C4-2B (cell line): ENCODE results near the gene KDM6A.

ENCODE experiments used
- H3K27ac ChIP-seq: fragments of 450-650 bp; 2 replicates; pipeline ENCODE4 v1.5.1; 2017
- CTCF ChIP-seq: fragments of 450-650 bp; conservative IDR thresholded peaks from 2 replicates; pipeline ENCODE4 v1.5.1; 2017; ENCODE audit warnings: mild to moderate bottlenecking
- ZFX ChIP-seq: fragments of 450-650 bp; IDR thresholded peaks from 2 replicates; pipeline ENCODE4 v1.6.1; 2017

KDM6A gene

GRCh38 chrX:44970709-44971108 lies 97.7 kb downstream of the KDM6A start:
- H3K27ac ChIP-seq = no peak overlapping the region
- TF ChIP-seq CTCF = no peak
- TF ChIP-seq ZFX = no peak

GRCh38 chrX:44971674-44972073 lies 98.7 kb downstream of the KDM6A start:
- peak overlapping the region; percentile 37; the same call in 1 of the 2 replicates for H3K27ac ChIP-seq
- no peak for TF ChIP-seq ZFX
- no peak for TF ChIP-seq CTCF

- TF ChIP-seq ZFX (no peak), CTCF (no peak)
- H3K27ac ChIP-seq = no peak overlapping the region
Measured at GRCh38 chrX:44972132-44972531, 99.1 kb downstream of the KDM6A start.

- no peak for TF ChIP-seq CTCF
- TF ChIP-seq ZFX = no peak
- no peak overlapping the region for H3K27ac ChIP-seq
Measured at GRCh38 chrX:44973420-44973932, 100.5 kb downstream of the KDM6A start.

- TF ChIP-seq CTCF (no peak), ZFX (no peak)
- H3K27ac ChIP-seq = no peak overlapping the region
Measured at GRCh38 chrX:44974451-44974850, 101.5 kb downstream of the KDM6A start.

GRCh38 chrX:44975666-44976263 lies 102.8 kb downstream of the KDM6A start:
- TF ChIP-seq ZFX = no peak
- no peak for TF ChIP-seq CTCF

GRCh38 chrX:44978976-44979375 lies 106.0 kb downstream of the KDM6A start:
- TF ChIP-seq ZFX (no peak), CTCF (no peak)
- H3K27ac ChIP-seq = no peak overlapping the region

More at GRCh38 chrX:44975666-44976263, 102.8 kb downstream of the KDM6A start:
- peak overlapping the region; percentile 55; the same call in 1 of the 2 replicates for H3K27ac ChIP-seq
